RWPE1 (cell line): Measurements from ENCODE around the gene L3MBTL3.

Experiments used
- CTCF ChIA-PET: fragments of 350-600 bp; sonication (Branson Sonifier 250); formaldehyde crosslinking; extraction: SDS; loops from one replicate; lab custom pipeline; 2021; lab: Yijun Ruan, JAX
- POLR2A ChIA-PET: fragments of 400-600 bp; formaldehyde crosslinking; extraction: SDS; loops from one replicate; lab custom pipeline; 2020; ENCODE audit warnings: antibody characterized with exemption; ENCODE audit not compliant: low non-redundant PET; lab: Yijun Ruan, JAX
- DNase-seq: peaks from one replicate; pipeline ENCODE4 v3.0.0; 2012; ENCODE audit warnings: low spot score
- H3K27ac ChIP-seq: fragments of 450-650 bp; 2 replicates; pipeline ENCODE4 v1.5.1; 2017
- TF ChIP-seq, protein P1 (sequence below): fragments of 450-650 bp; conservative IDR thresholded peaks from 2 replicates; pipeline ENCODE4 v1.5.1; 2017; ENCODE audit warnings: low read depth, mild to moderate bottlenecking

The L3MBTL3 gene

DNA sequence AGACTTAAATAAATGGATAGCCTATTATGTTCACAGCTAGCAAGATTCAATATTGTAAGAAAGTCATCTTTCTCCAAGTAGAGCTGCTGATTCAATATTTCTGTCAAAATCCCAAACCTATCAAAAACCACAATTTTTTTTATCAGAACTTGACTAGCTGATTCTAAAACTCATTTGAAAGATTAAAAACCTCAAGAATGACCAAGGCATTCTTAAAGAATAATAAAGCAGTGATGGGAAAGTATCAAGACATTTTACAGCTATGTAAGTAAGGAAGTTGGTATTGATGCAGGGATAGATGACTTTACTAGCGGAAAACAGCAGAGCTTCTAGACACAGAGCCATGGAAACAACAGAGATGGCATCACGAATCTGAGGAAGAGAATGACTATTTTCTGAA lies 139.7 kb downstream of the L3MBTL3 start:
- H3K27ac ChIP-seq, result no peak overlapping the region
- TF ChIP-seq, protein P1, sequence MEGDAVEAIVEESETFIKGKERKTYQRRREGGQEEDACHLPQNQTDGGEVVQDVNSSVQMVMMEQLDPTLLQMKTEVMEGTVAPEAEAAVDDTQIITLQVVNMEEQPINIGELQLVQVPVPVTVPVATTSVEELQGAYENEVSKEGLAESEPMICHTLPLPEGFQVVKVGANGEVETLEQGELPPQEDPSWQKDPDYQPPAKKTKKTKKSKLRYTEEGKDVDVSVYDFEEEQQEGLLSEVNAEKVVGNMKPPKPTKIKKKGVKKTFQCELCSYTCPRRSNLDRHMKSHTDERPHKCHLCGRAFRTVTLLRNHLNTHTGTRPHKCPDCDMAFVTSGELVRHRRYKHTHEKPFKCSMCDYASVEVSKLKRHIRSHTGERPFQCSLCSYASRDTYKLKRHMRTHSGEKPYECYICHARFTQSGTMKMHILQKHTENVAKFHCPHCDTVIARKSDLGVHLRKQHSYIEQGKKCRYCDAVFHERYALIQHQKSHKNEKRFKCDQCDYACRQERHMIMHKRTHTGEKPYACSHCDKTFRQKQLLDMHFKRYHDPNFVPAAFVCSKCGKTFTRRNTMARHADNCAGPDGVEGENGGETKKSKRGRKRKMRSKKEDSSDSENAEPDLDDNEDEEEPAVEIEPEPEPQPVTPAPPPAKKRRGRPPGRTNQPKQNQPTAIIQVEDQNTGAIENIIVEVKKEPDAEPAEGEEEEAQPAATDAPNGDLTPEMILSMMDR, result no peak
- POLR2A ChIA-PET, result no interaction called here
- CTCF ChIA-PET, result no interaction called here
- DNase-seq, result no peak

DNA sequence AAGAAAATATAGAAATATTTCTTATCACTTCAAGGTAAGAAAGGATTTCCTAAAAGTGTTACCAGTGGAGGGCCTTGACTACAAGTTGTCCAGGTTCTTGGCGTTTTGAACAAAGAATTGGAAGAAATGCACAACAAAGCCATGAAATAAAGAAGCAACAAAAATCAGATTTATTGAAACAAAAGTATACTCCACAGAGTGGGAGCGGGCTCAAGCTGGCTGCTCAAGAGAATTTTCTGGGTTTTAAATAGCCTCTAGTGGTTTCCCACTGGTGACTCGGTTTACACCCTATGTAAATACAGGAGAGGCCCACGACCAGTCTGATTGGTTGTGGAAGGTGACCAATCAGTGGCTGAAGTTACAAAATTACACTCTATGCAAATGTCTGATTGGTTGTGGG lies 140.2 kb downstream of the L3MBTL3 start:
- CTCF ChIA-PET, result interaction anchor here (0.5 kb wide), 1 partner anchor 136 kb away, joined by 4 read pairs; no protein-coding TSS in a partner anchor
- POLR2A ChIA-PET, result no interaction called here
- TF ChIP-seq, protein P1, result no peak
- H3K27ac ChIP-seq, result no peak overlapping the region
- no peak for DNase-seq

DNA sequence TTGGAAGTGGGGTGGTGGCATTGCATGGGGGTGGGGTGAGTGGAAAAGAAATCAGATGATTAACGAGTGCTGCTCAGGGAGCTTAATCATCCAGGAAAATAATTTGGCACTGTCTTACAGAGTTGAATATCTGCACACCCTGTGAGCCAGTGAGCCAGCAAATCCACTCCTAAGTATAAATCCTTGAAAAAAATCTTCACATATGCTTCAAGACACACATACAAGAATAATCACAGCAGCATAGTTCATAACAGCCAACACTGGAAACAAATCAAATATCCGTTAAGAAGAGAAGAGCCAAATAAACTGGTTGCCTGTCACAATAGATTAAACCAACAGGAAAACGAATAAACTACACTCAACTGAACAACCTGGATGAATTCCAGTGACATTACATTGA lies 141.6 kb downstream of the L3MBTL3 start:
- no peak for DNase-seq
- ChIA-PET POLR2A (no interaction called here), CTCF (no interaction called here)
- no peak overlapping the region for H3K27ac ChIP-seq
- TF ChIP-seq, protein P1, result no peak

DNA sequence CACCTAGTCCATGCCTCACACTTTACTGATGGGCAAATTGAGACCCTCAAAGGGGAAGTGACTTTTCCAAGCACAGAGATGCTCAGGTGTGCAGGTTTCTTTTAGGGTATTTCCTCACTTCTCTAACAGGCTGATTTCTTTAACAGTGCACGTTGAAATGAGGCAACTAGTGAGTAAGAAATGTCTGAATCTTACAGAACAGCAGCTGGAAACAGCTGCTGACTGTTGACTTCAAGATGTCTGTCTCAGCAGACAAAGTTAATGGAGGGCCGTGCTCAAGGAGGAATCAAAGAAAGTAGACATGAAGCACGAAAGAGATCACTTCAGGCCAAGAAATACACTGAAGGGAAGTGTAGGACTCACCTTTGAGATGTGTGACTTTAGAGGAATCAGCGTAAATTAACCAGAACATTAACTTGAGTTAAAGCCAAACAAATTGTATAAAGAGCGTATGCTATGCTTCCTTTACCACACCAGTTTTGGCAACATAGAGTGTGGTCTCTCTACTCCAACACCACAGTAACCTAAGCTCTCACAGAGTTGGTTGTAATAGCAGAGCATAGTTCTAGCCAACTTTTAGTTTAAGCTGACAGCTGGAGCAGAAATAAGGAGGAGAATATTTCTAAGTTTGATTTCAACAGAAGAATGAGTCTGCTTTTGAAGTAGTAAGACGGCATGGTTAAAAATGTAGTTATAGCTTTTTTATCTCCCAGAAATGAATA lies 143.5 kb downstream of the L3MBTL3 start:
- TF ChIP-seq, protein P1, result no peak
- DNase-seq, result no peak
- no peak overlapping the region for H3K27ac ChIP-seq
- POLR2A ChIA-PET, result no interaction called here
- CTCF ChIA-PET, result interaction anchor here (0.6 kb wide), 1 partner anchor 562 kb away, joined by 4 read pairs; no protein-coding TSS in a partner anchor

GRCh38 chr6:130162421-130162820 lies 144.0 kb downstream of the L3MBTL3 start:
- POLR2A ChIA-PET, result no interaction called here

DNA sequence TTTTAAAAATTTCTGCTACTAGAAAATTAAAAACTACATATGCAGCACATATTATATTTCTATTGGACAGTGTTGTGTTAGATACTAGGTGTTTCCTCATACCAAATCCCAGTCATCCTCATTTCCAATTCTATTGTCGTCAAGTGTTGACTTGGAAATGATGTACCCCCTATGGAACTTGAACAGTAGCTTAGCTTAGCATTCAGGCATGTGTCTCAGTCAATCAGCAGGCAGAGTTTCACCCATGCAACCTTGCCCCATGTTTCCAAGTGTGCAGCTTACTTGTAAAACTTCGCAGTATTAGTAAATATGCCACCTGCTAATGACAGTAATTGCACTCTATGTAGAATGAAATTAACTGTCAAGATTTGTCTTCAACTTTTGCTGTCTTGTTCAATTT lies 144.9 kb downstream of the L3MBTL3 start:
- ChIA-PET POLR2A (no interaction called here), CTCF (no interaction called here)
- no peak for DNase-seq
- TF ChIP-seq, protein P1, result no peak
- H3K27ac ChIP-seq, result no peak overlapping the region

More at GRCh38 chr6:130162421-130162820, 144.0 kb downstream of the L3MBTL3 start:
- CTCF ChIA-PET, result no interaction called here
- TF ChIP-seq, protein P1, result no peak
- no peak for DNase-seq
- H3K27ac ChIP-seq, result no peak overlapping the region
